Peyer's patch (tissue), 4 donors: Measurements from ENCODE around the gene CNTN4.

ENCODE experiments used
- POLR2A ChIP-seq, 2 donors: fragments of 450-650 bp; IDR thresholded peaks; one replicate each; pipeline ENCODE4 v1.5.1; 2017; ENCODE audit warnings: antibody characterized with exemption in 2 of 2, mild to moderate bottlenecking in 2 of 2, moderate library complexity in 2 of 2
- TF ChIP-seq, protein P1 (sequence below), 6 experiments: fragments of 450-650 bp in 4 of 6; fragments of 200-600 bp in 2 of 6; sonication (generic) in 1 of 6; IDR thresholded peaks; one replicate each; pipeline ENCODE4 v1.5.1; 2017 to 2019; ENCODE audit warnings: antibody characterized with exemption in 6 of 6, mild to moderate bottlenecking in 3 of 6, moderate library complexity in 1 of 6

DNA sequence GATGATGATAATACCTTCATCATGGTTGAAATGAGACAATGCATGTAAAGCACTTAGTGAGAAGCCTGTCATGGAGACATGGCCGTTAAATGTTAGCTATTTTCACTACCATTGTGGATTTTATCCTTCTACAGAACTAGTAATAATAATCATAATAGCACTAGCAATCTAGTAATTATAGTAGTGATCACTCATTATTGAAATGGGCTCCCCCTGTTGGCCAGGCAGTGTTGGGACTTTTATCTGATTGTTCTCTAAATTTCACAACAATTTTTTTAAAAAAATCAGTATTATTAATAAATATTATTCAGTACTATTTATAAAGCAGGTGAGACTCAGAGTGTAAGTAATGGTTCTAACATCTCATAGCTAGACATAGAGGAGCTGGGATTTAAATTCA, 615.3 kb downstream of the CNTN4 start:
- TF ChIP-seq, protein P1, sequence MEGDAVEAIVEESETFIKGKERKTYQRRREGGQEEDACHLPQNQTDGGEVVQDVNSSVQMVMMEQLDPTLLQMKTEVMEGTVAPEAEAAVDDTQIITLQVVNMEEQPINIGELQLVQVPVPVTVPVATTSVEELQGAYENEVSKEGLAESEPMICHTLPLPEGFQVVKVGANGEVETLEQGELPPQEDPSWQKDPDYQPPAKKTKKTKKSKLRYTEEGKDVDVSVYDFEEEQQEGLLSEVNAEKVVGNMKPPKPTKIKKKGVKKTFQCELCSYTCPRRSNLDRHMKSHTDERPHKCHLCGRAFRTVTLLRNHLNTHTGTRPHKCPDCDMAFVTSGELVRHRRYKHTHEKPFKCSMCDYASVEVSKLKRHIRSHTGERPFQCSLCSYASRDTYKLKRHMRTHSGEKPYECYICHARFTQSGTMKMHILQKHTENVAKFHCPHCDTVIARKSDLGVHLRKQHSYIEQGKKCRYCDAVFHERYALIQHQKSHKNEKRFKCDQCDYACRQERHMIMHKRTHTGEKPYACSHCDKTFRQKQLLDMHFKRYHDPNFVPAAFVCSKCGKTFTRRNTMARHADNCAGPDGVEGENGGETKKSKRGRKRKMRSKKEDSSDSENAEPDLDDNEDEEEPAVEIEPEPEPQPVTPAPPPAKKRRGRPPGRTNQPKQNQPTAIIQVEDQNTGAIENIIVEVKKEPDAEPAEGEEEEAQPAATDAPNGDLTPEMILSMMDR (IDR thresholded peaks at IDR 0.05), result peak in 4 of 6 experiments; percentile 15 to 28 (median 22)
- no peak for TF ChIP-seq POLR2A (IDR thresholded peaks at IDR 0.05)
